Skeletal muscle tissue (tissue), 5 donors: ENCODE measurements around the gene RADX. TPM values are rescaled to one million over a fixed set of nuclear protein-coding genes. Genes with fewer than 3 reads are reported as not detected.

ENCODE experiments used
- H3K27ac ChIP-seq: one replicate; pipeline ENCODE4 v1.7.0; 2013; ENCODE audit warnings: mild to moderate bottlenecking, low read depth, low read length, inconsistent platforms
- H3K27me3 ChIP-seq, 3 donors: one replicate each; pipeline ENCODE4 v1.7.0; 2013; ENCODE audit warnings: low read length in 3 of 3; ENCODE audit not compliant: control insufficient read depth in 3 of 3, insufficient read depth in 3 of 3
- H3K36me3 ChIP-seq, 3 donors: one replicate each; pipeline ENCODE4 v1.7.0; 2013; ENCODE audit warnings: low read length in 3 of 3; ENCODE audit not compliant: control insufficient read depth in 3 of 3, insufficient read depth in 3 of 3
- H3K4me1 ChIP-seq, 3 donors: one replicate each; pipeline ENCODE4 v1.7.0; 2013; ENCODE audit warnings: low read length in 3 of 3, mild to moderate bottlenecking in 3 of 3; ENCODE audit not compliant: control insufficient read depth in 3 of 3, insufficient read depth in 3 of 3
- H3K4me3 ChIP-seq, 3 donors: one replicate each; pipeline ENCODE4 v1.7.0; 2013; ENCODE audit warnings: low read length in 3 of 3
- H3K9ac ChIP-seq, 3 donors: one replicate each; pipeline ENCODE4 v1.7.0; 2013; ENCODE audit warnings: low read length in 3 of 3, mild to moderate bottlenecking in 3 of 3, moderate library complexity in 2 of 3, low read depth in 1 of 3
- H3K9me3 ChIP-seq, 3 donors: one replicate each; pipeline ENCODE4 v1.7.0; 2013; ENCODE audit warnings: low read length in 3 of 3; ENCODE audit not compliant: control insufficient read depth in 3 of 3
- small RNA-seq: library from RNA; depleted of rRNA; stranded (forward); fragments of <200 nt; gene quantifications from one replicate; pipeline ENCODE3, GENCODE V24; 2014
- total RNA-seq: library from RNA; depleted of rRNA; stranded (reverse); fragments of >200 nt; gene quantifications from one replicate; pipeline ENCODE4 v1.2.3, GENCODE V29; 2014
- donor health status: Osteomylitis.

RADX gene
- total RNA-seq, 1 donor from 2014 or later: 1.0 TPM

DNA sequence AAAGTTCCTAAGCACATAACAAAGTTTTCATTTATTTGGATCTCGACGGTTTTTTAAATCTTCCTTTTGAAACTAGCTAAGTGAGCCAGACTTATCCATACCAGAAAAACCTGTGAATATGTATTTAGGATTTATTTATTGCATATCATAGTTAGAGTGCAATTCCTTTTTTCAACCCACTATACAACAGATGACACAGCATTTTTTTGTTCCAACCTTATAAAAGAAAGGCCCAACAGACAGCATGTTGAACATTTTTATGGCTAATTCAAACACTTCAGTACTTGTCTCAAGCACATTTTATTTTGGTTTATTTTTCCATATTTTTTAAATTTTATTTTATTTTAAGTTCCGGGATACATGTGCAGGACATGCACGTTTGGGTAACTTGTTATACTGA is 99.6 kb downstream of the RADX start:
- Histone ChIP-seq H3K27me3 (no peaks in the 10 kb centered on the region), H3K4me3 (no peak overlapping the region)

DNA sequence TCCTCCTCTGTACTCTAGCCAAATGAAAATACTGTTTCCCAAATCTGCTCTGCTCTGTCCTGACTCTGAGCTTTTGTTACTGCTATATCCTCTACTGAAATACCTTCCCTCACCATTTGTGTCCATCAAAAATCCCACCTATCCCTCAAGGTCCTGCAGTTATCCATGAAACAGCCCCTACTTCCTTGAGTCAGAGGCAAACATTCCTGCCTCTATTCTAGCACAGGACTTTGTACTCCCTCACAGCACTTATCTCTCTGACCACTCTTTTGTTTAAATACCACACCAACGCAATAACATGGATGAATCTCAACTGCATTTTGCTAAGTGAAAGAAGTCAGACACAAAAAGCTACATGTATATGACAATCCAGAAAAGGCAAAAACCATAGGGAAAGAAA is 104.2 kb downstream of the RADX start:
- H3K9ac ChIP-seq: no peak overlapping the region

More for the DNA sequence above, 99.6 kb downstream of the RADX start:
- Histone ChIP-seq H3K4me1 (peaks cover 4 to 6% (median 5%) of the 10 kb centered on the region in 3 donors), H3K9ac (no peak overlapping the region), H3K36me3 (no peaks in the 10 kb centered on the region), H3K27ac (no peak overlapping the region), H3K9me3 (no peaks in the 10 kb centered on the region)

DNA sequence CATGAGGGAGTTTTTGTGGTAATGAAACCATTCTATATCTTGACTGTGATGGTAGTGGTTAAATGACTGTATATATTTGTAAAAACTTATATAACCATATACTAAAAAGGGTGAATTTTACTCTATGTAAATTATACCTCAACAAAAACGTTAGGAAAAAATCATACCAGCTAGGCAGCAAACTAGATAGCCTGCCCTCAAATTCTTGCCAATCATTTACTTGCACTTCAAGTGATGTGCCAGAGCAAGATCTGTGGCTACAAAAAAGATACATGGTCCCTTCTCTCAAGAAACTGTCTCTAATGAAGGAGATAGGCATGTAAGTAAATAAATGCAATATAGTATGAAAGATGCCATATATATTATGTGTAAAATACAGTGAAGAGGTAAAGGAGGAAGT is 104.7 kb downstream of the RADX start:
- Histone ChIP-seq H3K4me3 (no peak overlapping the region), H3K27me3 (no peaks in the 10 kb centered on the region), H3K27ac (no peak overlapping the region), H3K4me1 (no peaks in the 10 kb centered on the region), H3K9ac (no peak overlapping the region), H3K9me3 (no peaks in the 10 kb centered on the region), H3K36me3 (no peaks in the 10 kb centered on the region)

More for the DNA sequence above, 104.2 kb downstream of the RADX start:
- no peak overlapping the region for H3K27ac ChIP-seq
- H3K9me3 ChIP-seq: no peaks in the 10 kb centered on the region
- no peaks in the 10 kb centered on the region for H3K4me1 ChIP-seq
- no peaks in the 10 kb centered on the region for H3K27me3 ChIP-seq
- H3K36me3 ChIP-seq: no peaks in the 10 kb centered on the region
- H3K4me3 ChIP-seq: no peak overlapping the region

DNA sequence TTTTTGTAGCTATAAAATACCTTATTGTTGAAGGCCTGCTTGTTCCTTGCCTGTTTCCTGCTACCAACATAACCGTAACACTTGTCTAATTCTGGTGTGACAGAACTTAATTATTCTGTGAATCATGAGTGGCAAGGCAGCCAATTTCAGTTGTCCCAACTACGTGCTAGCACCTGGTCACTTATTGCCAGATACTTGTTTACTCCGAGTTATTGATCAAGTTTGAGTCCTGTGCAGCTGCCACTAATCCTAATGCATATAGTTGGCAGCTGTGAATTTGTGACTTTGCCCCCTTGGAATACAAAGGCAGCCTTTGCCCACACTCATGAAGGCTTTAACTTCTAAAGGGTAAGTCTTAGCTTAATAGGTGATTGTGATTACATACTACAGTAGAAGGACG is 106.9 kb downstream of the RADX start:
- Histone ChIP-seq H3K9me3 (no peaks in the 10 kb centered on the region), H3K4me3 (no peak overlapping the region), H3K27me3 (no peaks in the 10 kb centered on the region), H3K9ac (no peak overlapping the region), H3K27ac (no peak overlapping the region), H3K4me1 (no peaks in the 10 kb centered on the region), H3K36me3 (no peaks in the 10 kb centered on the region)

DNA sequence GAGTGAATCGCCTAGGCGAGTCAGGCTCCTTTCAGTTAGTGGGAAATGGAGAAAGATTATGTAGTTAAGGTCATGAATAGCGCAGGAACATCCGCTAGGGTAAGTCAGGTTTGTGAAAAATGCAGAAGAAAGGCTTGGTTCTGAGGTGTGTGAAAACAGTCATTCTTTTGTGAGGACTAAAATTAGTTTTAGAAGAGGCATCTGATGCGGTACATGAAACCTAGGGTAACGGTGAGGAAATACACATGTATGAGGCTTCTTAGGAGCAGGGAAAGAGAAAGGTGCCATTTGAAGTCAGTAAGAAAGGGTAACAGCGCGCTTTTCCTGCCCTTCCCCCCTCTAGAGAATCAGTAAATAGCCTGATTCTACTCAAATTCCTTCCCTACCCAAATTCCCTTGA is 114.2 kb downstream of the RADX start:
- H3K4me1 ChIP-seq: no peaks in the 10 kb centered on the region
- peak overlapping the region; percentile 76 to 85 (median 77) for H3K9ac ChIP-seq
- H3K27me3 ChIP-seq: peaks cover 0 to 11% (median 0%) of the 10 kb centered on the region in 3 donors
- H3K27ac ChIP-seq: peak overlapping the region; percentile 63
- no peaks in the 10 kb centered on the region for H3K9me3 ChIP-seq
- H3K36me3 ChIP-seq: no peaks in the 10 kb centered on the region
- H3K4me3 ChIP-seq: peak overlapping the region; percentile 73 to 78 (median 74)

DNA sequence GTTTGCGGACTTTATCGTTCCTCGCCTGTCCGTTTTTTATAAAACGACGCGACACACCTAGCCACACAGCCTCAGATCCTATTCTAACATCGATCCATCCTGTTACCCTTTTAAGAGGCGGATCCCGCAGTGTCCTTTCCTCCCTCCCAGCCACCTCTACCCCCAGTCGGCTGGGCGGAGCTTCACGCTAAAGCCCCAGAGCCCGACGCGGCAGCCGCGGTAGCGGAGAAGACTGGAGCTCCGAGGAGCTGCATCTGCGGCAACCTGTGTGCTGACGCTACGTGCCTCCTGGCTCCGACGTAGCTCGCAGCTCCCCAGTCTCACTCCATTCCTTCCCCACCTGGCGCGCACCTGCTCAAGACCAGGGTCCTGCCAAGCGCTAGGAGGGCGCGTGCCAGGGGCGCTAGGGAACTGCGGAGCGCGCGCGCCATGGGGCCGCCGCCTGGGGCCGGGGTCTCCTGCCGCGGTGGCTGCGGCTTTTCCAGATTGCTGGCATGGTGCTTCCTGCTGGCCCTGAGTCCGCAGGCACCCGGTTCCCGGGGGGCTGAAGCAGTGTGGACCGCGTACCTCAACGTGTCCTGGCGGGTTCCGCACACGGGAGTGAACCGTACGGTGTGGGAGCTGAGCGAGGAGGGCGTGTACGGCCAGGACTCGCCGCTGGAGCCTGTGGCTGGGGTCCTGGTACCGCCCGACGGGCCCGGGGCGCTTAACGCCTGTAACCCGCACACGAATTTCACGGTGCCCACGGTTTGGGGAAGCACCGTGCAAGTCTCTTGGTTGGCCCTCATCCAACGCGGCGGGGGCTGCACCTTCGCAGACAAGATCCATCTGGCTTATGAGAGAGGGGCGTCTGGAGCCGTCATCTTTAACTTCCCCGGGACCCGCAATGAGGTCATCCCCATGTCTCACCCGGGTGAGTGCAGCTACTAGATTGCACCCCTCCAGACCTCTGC is 115.0 kb downstream of the RADX start, which contains the start of gene RNF128:
TSS of gene RNF128 (plus strand) at position 217 of the 953 bp plus-strand sequence. CDS start at position 430, 213 bp downstream.
- no peaks in the 10 kb centered on the region for H3K36me3 ChIP-seq
- H3K27me3 ChIP-seq: peaks cover 0 to 11% (median 0%) of the 10 kb centered on the region in 3 donors
- H3K4me3 ChIP-seq: peak within 1 kb of the TSS; percentile 73 to 78 (median 74)
- H3K27ac ChIP-seq: peak within 1 kb of the TSS; percentile 63
- H3K9ac ChIP-seq: peak within 1 kb of the TSS; percentile 76 to 85 (median 77)
- H3K9me3 ChIP-seq: no peaks in the 10 kb centered on the region
- no peaks in the 10 kb centered on the region for H3K4me1 ChIP-seq

DNA sequence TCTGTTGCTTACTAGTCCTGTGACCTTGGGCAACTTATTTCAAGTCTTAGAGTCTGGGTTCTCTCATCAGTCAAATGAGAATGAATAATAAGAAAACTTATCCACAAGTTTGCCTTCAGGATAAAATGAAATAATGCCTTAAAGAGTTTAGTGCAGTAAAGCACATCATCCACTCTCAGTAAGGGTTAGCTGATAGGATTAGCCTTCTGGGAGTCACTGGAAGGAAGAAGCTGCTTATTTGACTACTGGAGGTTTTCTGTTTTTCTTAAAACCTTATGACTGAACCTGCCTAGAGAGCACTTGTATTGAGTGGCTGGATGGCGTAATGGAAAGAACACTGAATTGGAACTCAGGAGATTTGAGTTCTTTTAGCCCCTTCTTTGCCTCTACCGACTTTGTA is 116.6 kb downstream of the RADX start:
- Histone ChIP-seq H3K4me1 (no peaks in the 10 kb centered on the region), H3K27me3 (peaks cover 0 to 11% (median 0%) of the 10 kb centered on the region in 3 donors), H3K36me3 (no peaks in the 10 kb centered on the region), H3K9me3 (no peaks in the 10 kb centered on the region), H3K9ac (peak overlapping the region in 2 of 3 donors; percentile 55 to 76), H3K27ac (peak overlapping the region; percentile 63), H3K4me3 (peak overlapping the region; percentile 30 to 73 (median 31))

Small RNA genes lying within 50 kb of the gene (small RNA-seq; reads per million reads assigned to genes)
- gene AL590808.1 (not detected), gene MIR548AN (not detected)

Other genes with a start within 250 kb of the RADX start
- gene RNF128, start 114.7 kb downstream of the RADX start, total RNA-seq: under 0.01 TPM
- gene TBC1D8B, start 190.7 kb downstream of the RADX start, total RNA-seq: 8.4 TPM